RPMI7951 (cell line): ENCODE results near the gene PTPRM. TPM values are rescaled to one million over a fixed set of nuclear protein-coding genes. Genes with fewer than 3 reads are reported as not detected.
"Not testable (repeated sequence)": the region's sequence is repeated elsewhere in the genome, so short reads cannot be mapped to it uniquely, and the experiment has no call there.

ENCODE experiments used
- DNase-seq: peaks from one replicate; pipeline ENCODE4 v3.0.0-alpha.2; 2012; ENCODE audit warnings: low read depth
- total RNA-seq: library from RNA; depleted of rRNA; stranded (reverse); fragments of >200 nt; shearing (Covaris generic); gene quantifications from 2 replicates; pipeline ENCODE4 v1.2.3, GENCODE V29; 2014

The PTPRM gene
- total RNA-seq, 1 experiment from 2014 or later = 51.8 TPM

GRCh38 chr18:8045884-8046281 is 478.8 kb downstream of the PTPRM start:
- DNase-seq = peak; percentile 37

- no peak for DNase-seq
Measured at GRCh38 chr18:8046441-8046840, 479.3 kb downstream of the PTPRM start.

DNA sequence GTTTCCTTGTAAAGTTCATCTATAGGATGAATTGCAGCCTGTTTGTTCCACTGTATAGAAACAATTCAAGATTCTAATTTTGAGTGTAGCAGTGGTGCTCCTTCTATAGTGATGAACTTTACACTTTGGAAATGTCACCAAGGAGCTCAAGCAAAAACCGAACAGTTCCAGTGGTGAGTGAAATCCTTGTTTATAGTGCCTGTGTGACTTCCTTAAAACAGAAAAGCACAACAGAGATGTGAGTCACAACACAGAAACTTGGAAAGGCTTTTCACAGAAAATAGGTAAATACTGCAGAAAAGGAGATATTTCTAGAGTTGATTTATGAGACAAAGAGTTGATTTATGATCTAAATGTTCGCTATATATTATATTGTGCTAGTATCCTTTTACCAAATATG is 482.0 kb downstream of the PTPRM start:
- DNase-seq = no peak

DNA sequence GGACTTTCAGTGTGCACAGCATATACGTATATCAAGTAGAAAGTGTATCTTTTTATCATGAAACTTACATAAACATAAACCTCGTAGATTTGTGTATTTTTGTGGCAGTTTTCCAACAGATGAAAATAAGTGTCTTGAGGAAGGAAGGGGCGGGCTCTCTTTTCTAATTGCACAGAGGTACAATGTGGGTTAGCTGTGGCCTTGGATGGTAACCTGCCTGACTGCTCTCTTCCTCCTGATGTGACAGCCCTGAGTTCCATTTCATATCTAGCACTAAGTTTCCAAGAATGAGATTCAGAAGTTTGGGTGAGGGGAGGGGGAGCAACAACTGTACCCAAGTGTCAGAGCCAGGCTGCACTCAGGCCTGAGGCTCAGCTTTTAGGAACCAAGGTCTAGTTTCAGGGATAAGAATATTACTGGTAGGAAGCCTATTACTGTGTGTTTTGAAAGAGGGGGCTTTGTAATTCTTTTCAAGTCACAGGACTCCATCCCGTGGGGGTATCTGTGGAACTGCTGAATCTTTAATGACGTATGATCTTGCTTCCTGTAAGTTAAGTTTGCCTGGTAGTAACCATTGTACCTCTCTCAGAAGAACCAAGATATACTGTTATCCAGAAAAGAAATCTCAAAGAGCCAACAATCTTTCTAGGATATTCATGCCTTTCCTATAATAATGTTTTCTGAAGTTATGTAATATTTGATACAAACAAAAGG is 483.7 kb downstream of the PTPRM start:
- no peak for DNase-seq

DNA sequence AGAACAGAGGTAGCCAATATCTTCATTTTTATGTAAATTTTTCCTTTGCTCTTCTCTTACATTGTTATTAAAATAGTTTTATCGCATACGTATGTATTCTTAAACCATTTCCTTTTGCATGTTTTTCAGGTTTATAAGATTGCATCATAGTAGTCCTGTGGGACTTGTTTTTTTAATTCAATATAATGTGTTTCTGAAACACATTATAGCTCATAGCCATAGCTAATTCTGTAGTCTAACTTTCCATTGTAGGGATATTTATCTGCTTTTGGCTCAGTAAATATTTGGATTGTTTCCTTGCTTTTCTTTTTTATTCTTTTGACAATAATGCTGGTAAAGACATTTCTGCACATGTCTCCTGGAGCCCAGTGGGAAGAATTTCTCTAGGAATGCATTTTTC is 484.3 kb downstream of the PTPRM start:
- DNase-seq = no peak

DNA sequence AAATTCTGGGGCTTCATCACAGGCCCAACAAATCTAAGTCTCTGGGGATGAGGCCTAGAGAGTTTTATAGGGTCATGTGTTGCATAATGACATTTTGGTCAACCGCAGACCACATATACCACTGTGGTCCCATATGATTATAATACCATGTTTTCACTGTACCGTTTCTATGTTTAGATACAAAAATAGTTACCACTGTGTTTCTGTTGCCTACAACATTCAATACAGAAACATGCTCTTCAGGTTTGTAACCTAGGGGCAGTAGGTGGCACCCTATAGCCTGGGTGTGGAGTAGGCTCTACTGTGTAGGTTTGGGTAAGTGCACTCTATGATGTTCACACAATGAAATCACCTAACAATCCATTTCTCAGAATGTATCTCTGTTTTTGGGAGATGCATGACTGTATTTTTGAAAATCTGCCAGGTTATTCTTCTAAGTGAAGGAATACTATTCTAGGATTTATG is 485.2 kb downstream of the PTPRM start:
- peak; percentile 59 for DNase-seq

- DNase-seq = no peak
Measured at GRCh38 chr18:8056723-8057122, 489.6 kb downstream of the PTPRM start.

DNA sequence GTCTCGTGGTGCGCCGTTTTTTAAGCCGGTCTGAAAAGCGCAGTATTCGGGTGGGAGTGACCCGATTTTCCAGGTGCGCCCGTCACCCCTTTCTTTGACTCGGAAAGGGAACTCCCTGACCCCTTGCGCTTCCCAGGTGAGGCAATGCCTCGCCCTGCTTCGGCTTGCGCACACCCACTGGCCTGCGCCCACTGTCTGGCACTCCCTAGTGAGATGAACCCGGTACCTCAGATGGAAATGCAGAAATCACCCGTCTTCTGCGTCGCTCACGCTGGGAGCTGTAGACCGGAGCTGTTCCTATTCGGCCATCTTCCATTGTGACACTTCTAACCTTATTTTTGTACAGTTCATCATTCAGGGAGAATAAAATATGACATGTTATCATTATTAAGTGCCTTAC is 496.0 kb downstream of the PTPRM start:
- not testable (repeated sequence) for DNase-seq

- no peak for DNase-seq
Measured at GRCh38 chr18:8063733-8064132, 496.6 kb downstream of the PTPRM start.

DNA sequence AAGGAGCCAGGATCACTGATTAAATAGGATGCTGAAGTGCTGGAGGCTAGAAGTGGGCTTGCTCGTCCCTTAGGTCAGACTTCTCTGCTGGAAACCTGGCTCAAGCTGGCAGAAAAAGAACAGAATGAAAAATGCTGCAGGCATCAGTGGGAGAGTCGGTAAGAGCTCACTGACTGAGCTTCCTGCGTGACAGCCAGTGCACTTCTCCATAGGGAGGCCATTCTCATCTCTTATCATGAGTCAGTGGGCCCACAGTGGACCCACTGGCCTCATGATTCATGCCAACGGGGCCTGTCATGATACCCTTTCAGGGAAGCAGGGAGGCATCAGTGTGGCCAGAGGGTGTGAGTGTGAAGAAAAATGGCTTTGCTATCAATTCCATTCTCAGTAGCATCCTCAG is 498.2 kb downstream of the PTPRM start:
- peak; percentile 12 for DNase-seq

DNA sequence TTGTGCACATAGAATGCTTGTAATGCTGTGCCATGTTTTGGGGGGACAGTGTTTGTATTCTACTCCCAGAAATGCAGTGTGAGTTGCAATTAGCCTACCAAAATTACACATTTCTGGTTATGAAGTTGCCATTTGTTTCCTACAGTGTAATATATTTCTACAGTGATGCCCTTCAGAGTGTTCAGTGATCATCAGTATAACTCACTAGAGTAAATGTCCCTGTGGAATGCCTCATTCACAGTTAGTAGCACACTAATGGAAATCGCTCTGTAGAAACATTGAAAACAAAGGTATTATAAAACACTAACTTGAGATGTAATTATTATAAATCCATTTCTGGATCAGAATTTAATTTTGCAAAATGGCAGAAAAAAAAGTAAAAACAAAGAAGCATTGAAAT is 498.7 kb downstream of the PTPRM start:
- no peak for DNase-seq

GRCh38 chr18:8069708-8070107 is 502.6 kb downstream of the PTPRM start:
- DNase-seq = no peak

GRCh38 chr18:8073167-8073566 is 506.1 kb downstream of the PTPRM start:
- no peak for DNase-seq

DNA sequence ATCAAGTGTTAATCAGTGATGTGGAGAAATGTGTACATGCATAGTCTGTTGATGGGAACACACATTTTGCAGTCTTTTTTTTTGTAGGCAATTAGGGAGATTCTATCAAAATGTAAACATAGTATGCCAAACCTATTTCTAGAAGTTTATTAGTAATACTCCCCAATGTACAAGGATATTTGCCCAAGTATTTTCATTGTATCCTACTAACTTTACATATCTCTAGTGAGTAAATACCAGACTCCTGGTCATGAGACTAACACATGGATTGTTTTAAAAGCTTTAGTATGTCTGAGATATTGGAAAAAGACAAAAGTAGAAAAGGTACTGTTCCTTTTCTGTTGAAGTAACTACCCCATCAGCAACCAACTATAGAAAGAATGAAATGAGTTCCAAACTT is 513.0 kb downstream of the PTPRM start:
- no peak for DNase-seq

DNA sequence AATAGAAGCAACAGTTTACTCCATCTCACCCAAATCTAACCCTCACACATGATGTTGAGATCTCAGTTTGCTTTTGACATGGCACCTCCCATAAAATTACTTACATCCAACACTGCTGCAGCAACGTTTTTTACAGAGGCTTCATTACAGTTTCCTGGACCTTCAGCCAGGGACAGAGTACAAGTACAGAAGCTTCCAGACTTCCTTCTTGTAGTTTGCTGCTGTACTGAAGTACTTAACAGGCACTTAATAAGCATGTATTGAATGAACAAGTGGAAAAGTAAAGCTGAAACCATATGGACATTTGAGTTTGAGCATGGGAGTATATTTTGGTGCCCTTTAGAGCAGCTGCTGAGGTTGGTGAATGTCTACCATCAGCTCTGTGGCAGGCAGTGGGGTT is 514.2 kb downstream of the PTPRM start:
- DNase-seq = no peak

- DNase-seq = no peak
Measured at GRCh38 chr18:8081872-8082553, 514.9 kb downstream of the PTPRM start.

DNA sequence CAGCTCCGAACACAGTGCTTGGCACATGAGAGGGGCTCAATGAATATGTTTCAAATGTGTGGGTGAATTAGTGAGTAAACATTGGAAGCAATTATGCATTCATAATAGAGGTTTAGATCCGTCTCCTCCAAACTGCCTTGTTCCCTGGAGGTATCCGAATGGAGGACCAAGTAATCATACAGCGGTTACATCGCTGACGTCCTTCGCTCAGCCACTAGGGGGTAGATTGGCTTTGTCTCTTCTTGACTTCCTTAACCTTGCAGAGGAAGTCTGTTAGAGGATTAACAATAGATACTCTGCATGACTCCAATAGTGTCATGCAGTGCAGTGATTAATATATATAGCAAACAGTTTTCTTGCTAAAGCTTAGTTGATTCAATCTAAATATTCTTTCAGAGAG is 517.0 kb downstream of the PTPRM start:
- peak; percentile 41 for DNase-seq

DNA sequence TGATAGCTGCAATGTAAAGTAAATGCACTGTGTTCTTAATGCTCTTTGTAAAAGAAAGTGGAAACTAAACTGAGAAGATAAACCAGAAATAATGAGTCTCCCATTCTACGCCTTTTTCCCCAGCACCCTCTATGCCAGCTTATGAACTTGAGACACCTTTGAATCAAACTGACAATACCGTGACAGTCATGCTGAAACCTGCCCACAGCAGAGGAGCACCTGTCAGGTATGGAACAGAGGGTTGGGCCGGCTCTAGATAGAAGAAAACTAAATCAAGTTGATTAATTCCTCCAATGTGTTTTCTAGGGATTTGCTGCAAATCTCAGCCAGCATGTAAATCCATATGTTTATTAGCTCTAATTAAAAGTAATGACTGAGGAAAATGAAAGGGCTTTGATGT is 521.5 kb downstream of the PTPRM start:
- DNase-seq = no peak

- no peak for DNase-seq
Measured at GRCh38 chr18:8091035-8091434, 523.9 kb downstream of the PTPRM start.

- no peak for DNase-seq
Measured at GRCh38 chr18:8095947-8096570, 528.9 kb downstream of the PTPRM start.

GRCh38 chr18:8097399-8097798 is 530.3 kb downstream of the PTPRM start:
- DNase-seq = no peak

- no peak for DNase-seq
Measured at GRCh38 chr18:8097927-8098326, 530.8 kb downstream of the PTPRM start.

- no peak for DNase-seq
Measured at GRCh38 chr18:8106603-8107002, 539.5 kb downstream of the PTPRM start.
